Upper lobe of left lung (tissue), 4 donors: Measurements from ENCODE around the gene PTPRK.

ENCODE experiments used
- EP300 ChIP-seq, 4 donors: sonication (generic); formaldehyde crosslinking; IDR thresholded peaks; one replicate each; pipeline ENCODE4 v1.5.1; 2017; ENCODE audit warnings: antibody characterized with exemption in 4 of 4, control low read depth in 2 of 4
- POLR2A ChIP-seq, 4 donors: fragments of 450-650 bp; IDR thresholded peaks; one replicate each; pipeline ENCODE4 v1.5.1; 2016 to 2017; ENCODE audit warnings: antibody characterized with exemption in 4 of 4, mild to moderate bottlenecking in 2 of 4
- TF ChIP-seq, protein P1 (sequence below), 6 experiments: fragments of 450-650 bp in 4 of 6; fragments of 200-600 bp in 2 of 6; sonication (generic) in 2 of 6; IDR thresholded peaks; one replicate each; pipeline ENCODE4 v1.5.1; 2016 to 2019; ENCODE audit warnings: antibody characterized with exemption in 6 of 6

DNA sequence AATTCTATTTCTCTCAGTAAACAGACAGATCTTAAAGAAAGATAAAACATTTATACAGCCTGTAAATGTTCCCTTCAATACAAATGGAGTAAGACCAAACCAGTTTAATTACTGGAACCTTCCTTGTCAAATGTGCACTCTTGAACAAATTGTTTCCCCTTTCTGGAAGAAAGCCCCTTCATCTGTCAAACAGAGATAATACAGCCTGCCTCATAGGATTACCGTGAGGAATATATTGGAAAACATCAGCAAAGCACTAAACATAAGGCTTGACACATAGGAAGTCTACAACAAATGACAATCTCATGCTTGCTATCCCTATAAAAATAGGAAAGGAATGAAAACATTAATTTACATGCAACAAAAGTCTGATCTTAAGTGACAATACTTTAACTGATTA is 173.8 kb downstream of the PTPRK start:
- TF ChIP-seq, protein P1, sequence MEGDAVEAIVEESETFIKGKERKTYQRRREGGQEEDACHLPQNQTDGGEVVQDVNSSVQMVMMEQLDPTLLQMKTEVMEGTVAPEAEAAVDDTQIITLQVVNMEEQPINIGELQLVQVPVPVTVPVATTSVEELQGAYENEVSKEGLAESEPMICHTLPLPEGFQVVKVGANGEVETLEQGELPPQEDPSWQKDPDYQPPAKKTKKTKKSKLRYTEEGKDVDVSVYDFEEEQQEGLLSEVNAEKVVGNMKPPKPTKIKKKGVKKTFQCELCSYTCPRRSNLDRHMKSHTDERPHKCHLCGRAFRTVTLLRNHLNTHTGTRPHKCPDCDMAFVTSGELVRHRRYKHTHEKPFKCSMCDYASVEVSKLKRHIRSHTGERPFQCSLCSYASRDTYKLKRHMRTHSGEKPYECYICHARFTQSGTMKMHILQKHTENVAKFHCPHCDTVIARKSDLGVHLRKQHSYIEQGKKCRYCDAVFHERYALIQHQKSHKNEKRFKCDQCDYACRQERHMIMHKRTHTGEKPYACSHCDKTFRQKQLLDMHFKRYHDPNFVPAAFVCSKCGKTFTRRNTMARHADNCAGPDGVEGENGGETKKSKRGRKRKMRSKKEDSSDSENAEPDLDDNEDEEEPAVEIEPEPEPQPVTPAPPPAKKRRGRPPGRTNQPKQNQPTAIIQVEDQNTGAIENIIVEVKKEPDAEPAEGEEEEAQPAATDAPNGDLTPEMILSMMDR (IDR thresholded peaks at IDR 0.05) = no peak
- TF ChIP-seq EP300 (IDR thresholded peaks at IDR 0.05) = no peak
- no peak for TF ChIP-seq POLR2A (IDR thresholded peaks at IDR 0.05)
